GM19467 (cell line): ENCODE data around the gene SLC25A23.

Source experiments
- ATAC-seq: cut with Tn5 transposase; IDR thresholded peaks from one replicate; pipeline ENCODE4 v1.9.1; 2021; ENCODE audit warnings: mild to moderate bottlenecking, moderate library complexity; ENCODE audit not compliant: unreplicated experiment

Gene SLC25A23

DNA sequence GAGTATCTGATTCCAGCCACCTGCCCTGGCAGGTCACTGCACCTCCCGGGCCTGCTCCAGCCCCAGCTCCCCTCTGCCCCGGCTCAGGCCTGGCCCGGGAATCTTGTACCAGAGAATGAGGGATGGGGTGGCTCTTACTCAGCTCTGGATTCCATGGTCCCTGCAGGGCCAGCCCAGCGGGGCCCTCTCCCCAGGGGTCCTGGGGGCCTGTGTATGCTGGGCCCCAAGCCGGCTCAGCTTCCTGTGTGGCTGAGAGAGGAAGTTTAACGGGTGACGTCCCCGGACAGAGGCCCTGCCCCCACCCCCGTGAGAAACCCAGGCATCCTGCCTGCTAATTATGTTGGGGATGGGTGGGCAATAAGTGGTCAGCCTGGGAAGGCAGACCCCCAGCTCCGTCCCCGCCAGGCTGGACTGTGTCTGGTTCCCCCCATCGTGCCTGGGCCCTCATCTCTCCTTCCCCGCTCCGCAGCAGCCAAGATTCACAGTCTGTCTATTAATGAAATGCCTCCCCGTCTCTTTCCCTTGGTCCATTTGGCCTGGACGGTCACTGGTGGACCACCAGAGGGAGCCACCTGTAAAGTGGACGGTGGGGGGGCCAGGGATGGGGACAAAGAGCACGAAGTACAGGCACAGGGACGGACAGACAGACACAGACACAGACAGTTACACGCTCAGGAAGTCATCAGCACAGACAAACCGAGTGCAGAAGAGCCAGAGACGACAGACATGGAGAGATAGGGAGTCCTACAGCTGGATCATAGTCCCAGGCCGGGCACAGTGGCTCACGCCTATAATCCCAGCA, 22.1 kb upstream of the SLC25A23 start, which contains the start of gene DENND1C:
Gene DENND1C, minus strand, starts transcription at position 247 of the 802 bp plus-strand sequence. Its CDS starts 92 bp downstream, at position 155.
- no peak for ATAC-seq

- ATAC-seq, result no peak
Measured at GRCh38 chr19:6480848-6481415, 21.3 kb upstream of the SLC25A23 start.

- no peak for ATAC-seq
Measured at GRCh38 chr19:6479836-6480398, 20.3 kb upstream of the SLC25A23 start.

- no peak for ATAC-seq
Measured at GRCh38 chr19:6478815-6479214, 19.2 kb upstream of the SLC25A23 start.

- no peak for ATAC-seq
Measured at GRCh38 chr19:6476896-6477431, 17.4 kb upstream of the SLC25A23 start.

GRCh38 chr19:6476155-6476895, 16.7 kb upstream of the SLC25A23 start:
- no peak for ATAC-seq

- ATAC-seq, result no peak
Measured at GRCh38 chr19:6475321-6476108, 15.9 kb upstream of the SLC25A23 start.

GRCh38 chr19:6473647-6474046, 14.1 kb upstream of the SLC25A23 start:
- ATAC-seq, result no peak

- no peak for ATAC-seq
Measured at GRCh38 chr19:6472713-6473112, 13.1 kb upstream of the SLC25A23 start.

DNA sequence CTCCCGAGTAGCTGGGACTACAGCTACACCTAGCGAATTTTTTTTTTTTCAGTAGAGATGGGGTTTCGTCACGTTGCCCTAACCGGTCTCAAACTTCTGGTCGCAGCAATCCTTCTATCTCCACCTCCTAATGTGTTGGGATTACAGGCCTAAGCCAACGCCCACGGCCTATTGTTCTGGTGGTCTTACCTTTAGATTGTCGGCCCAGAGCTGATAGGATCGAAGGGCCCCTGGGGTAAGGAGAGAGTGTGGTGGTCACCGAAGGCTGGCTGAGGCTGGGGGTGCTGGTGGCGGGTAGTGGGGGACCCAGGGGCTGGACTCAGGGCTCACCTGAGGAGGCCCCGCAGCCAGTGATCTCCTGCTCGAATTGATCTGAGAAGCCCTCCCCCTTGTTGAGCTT, 11.5 kb upstream of the SLC25A23 start:
- ATAC-seq, result no peak

DNA sequence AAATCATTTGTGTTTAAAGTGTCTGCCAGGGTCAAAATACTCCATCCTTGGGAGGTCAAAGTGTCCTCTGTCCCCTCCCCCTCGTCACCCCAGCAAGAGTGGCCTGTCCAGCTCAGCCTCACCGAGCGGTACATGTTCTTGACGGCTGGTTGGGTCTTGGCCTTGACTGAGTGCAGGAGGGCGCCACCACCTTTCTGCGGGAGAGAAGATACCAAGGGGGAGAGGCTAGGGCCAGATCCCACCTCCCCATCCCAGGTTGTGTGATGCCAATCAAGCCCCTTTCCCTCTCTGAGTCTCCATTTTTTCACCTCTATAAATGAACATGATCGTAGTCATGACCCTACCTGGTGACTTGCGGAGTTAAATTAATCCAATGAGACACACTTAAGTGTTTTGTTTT, 10.6 kb upstream of the SLC25A23 start:
- no peak for ATAC-seq

GRCh38 chr19:6467384-6467783, 7.8 kb upstream of the SLC25A23 start:
- ATAC-seq, result no peak

GRCh38 chr19:6466526-6467248, 7.1 kb upstream of the SLC25A23 start:
- ATAC-seq, result no peak

DNA sequence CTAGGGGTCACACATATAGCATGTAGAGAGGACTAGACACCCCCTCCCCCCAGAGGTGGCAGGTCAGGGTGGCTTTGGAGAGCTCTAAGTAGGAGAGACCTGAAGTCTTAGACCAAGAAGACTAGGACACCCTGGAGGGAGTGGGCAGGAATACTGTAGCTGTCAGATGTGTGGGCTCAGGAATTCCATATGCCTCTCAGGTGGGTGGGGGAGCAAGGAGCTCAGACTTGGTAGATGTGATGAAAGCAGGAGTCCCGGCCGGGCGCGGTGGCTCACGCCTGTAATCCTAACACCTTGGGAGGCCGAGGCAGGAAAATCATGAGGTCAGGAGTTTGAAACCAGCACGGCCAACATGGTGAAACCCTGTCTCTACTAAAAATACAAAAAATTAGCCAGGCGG, 6.1 kb upstream of the SLC25A23 start:
- no peak for ATAC-seq

DNA sequence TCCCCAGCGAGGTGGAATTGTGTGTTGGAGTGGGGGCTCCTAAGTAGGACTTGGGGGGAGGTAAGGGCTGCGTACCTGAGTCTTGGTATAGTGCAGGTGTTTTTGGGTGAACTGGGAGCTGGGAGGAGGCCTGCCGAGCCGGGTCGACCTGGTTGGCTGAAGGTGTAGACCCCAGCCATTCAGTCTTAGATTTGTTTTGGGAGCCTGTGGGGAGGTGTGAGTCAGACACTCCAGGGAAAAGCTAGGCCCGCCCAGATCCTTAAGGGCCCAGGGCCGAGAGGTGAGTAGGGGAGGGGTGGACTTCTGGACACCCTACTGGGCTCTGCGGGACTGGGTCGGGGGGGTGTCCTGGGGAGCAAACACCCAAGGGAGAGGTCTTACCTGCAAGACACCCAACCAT, 5.4 kb upstream of the SLC25A23 start:
- no peak for ATAC-seq

DNA sequence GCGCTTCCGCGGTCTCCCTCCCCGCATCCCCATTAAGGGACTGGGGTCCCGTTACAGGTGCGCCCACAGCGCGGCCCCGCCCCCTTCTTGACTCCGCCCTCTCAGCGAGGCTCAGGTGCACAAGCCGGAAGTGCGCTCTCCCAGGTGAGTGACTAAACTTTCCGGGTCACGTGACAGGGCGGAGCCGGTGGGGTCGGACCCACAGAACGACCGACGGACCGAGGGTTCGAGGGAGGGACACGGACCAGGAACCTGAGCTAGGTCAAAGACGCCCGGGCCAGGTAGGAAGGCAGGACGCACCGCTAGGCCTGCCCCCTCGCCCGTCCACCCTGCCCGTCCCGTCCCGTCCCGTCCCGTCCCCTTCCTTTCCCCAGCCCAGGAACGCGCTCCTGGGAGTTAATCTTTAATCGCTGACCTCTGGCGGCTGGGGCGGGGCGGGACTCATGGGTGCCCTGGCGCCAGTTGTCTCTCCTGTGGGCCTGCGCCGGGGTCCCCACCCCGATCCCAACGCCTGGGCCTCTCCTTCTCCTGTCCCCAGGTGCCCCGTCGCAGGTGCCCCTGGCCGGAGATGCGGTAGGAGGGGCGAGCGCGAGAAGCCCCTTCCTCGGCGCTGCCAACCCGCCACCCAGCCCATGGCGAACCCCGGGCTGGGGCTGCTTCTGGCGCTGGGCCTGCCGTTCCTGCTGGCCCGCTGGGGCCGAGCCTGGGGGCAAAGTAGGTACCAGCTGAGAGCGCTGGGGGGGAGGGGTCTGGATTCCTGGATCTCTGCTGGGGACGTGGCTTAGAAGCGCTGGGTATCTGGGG, 4.7 kb upstream of the SLC25A23 start, which contains the start of gene CRB3:
Gene CRB3, plus strand, starts transcription at position 202 of the 804 bp plus-strand sequence. Its CDS starts 431 bp downstream, at position 633.
- ATAC-seq, result no peak

- ATAC-seq, result peak; percentile 72
Measured at GRCh38 chr19:6460099-6460884, 700 bp upstream of the SLC25A23 start.

GRCh38 chr19:6458695-6459261, 814 bp downstream of the SLC25A23 start:
- ATAC-seq, result no peak
